ENCODE results near the gene LUC7L. TPM values are rescaled to one million over a fixed set of nuclear protein-coding genes. Genes with fewer than 3 reads are reported as not detected.

Gene LUC7L
- total and polyA plus RNA-seq, 2 of the 8 experiments (the other 6 are each of a cell fraction or from before 2014, with no cell fraction given) = 49.7 to 129 TPM

DNA sequence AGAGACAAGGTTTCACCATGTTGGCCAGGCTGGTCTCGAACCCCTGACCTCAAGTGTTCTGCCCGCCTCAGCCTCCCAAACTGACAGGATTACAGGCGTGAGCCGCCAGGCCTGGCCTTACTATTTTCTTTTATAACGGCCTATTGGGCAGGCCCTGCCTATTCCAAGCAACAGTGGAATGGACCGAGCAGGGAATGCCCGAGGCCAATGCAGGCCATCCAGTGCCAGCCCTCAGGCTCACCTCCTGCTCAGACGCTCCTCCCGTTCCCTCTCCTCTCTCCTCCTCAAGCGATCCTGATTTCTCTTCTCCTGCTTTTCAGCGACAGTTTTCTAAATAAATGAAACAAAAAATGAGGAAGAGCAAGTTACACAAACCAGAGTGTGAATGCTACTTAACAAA, 36.6 kb downstream of the LUC7L start:
- H3K4me2 ChIP-seq (ENCODE audit: insufficient read depth in 1 of 2, low read depth in 2 of 2, low read length in 2 of 2) = no peak overlapping the region
- no peak overlapping the region for H3K4me3 ChIP-seq (ENCODE audit: extremely low read depth in 1 of 4, insufficient read depth in 2 of 4, low read depth in 3 of 4, low read length in 4 of 4)
- FAIRE-seq (no peak), DNase-seq (ENCODE audit: low read depth in 1 of 2, low spot score in 2 of 2) (no peak)
- H3K23me2 ChIP-seq (ENCODE audit: low read depth, low read length) = no peaks in the 10 kb centered on the region
- H2BK120ac ChIP-seq (replicated peaks; ENCODE audit: low read depth, low read length) = no peak overlapping the region
- H3K23ac ChIP-seq (ENCODE audit: insufficient read length) = no peak overlapping the region
- no peak overlapping the region for H4K91ac ChIP-seq (replicated peaks; ENCODE audit: insufficient read length, low read length)
- H3K56ac ChIP-seq (replicated peaks; ENCODE audit: insufficient read length, low read depth, low read length) = no peak overlapping the region
- no peak overlapping the region for H2BK5ac ChIP-seq (ENCODE audit: low read depth, low read length)
- no peaks in the 10 kb centered on the region for H3K9me3 ChIP-seq (ENCODE audit: insufficient read depth in 2 of 2, low read depth in 1 of 2, low read length in 1 of 2)
- H3K9ac ChIP-seq (replicated peaks in 1 of 4; ENCODE audit: extremely low read depth in 1 of 4, low read depth in 3 of 4, low read length in 3 of 4) = no peak overlapping the region
- ChIA-PET CTCF (ENCODE audit: partially characterized antibody) (interaction anchor here (0.6 to 1.6 kb wide), 6 partner anchors 11 to 140 kb away, joined by 3 to 6 read pairs (median 4); no protein-coding TSS in a partner anchor), POLR2A (ENCODE audit: partially characterized antibody) (interaction anchor here (0.6 to 34.3 kb wide), 4 partner anchors 9 to 1261 kb away, joined by 3 to 348 read pairs (median 5); partner anchors contain the start of gene LUC7L)
- peaks cover 39 to 93% (median 68%) of the 10 kb centered on the region in 4 experiments; a peak in 7 of 8 replicates for H3K36me3 ChIP-seq (ENCODE audit: control insufficient read depth in 2 of 4, insufficient read depth in 4 of 4, low read length in 3 of 4)
- no peak overlapping the region for H2BK15ac ChIP-seq (ENCODE audit: low read length)
- no peak overlapping the region for H3K14ac ChIP-seq (ENCODE audit: insufficient read length)
- H3K4ac ChIP-seq (replicated peaks; ENCODE audit: insufficient read length, low read depth, low read length) = no peak overlapping the region
- H2BK12ac ChIP-seq (ENCODE audit: low read depth, low read length) = no peak overlapping the region
- H2AK5ac ChIP-seq (ENCODE audit: low read depth, low read length) = no peak overlapping the region
- peaks cover 2 to 19% of the 10 kb centered on the region in 2 experiments for H4K20me1 ChIP-seq (replicated peaks in 1 of 2; ENCODE audit: control insufficient read depth in 1 of 2, insufficient read depth in 2 of 2, low read length in 2 of 2)
- no peak overlapping the region; the same call in 1 of the 2 replicates for H4K8ac ChIP-seq (ENCODE audit: extremely low read depth, insufficient read depth, low read length)
- 97% methylated on average over 11 of the region's 11 CpGs; no CpG with 5 or more reads in 1 of the 2 experiments for WGBS, 2 experiments (ENCODE audit: extremely low coverage in 1 of 2, insufficient coverage in 1 of 2, insufficient read length in 1 of 2, insufficient replicate concordance in 2 of 2, low coverage in 1 of 2, low lambda C conversion rate in 2 of 2, missing lambda C conversion rate in 1 of 2)
- H4K5ac ChIP-seq (ENCODE audit: insufficient read length, low read depth, low read length) = no peak overlapping the region
- no peak overlapping the region for H3K18ac ChIP-seq (ENCODE audit: extremely low read depth, low read length)
- H2BK20ac ChIP-seq (ENCODE audit: low read length) = no peak overlapping the region
- no peak overlapping the region for H3K27ac ChIP-seq (ENCODE audit: low read depth, low read length)
- no peaks in the 10 kb centered on the region for H3K4me1 ChIP-seq (replicated peaks in 1 of 4; ENCODE audit: control insufficient read depth in 3 of 4, insufficient read depth in 4 of 4, low read length in 3 of 4)
- H2AFZ ChIP-seq (ENCODE audit: low read length) = no peak overlapping the region
- no peaks in the 10 kb centered on the region; a peak in 1 of 4 replicates for H3K79me2 ChIP-seq (ENCODE audit: control insufficient read depth in 1 of 2, insufficient read depth in 2 of 2, low read length in 2 of 2)
- no peaks in the 10 kb centered on the region for H3K27me3 ChIP-seq (replicated peaks in 1 of 4; ENCODE audit: control insufficient read depth in 3 of 4, extremely low read depth in 1 of 4, insufficient read depth in 3 of 4, low read length in 3 of 4)
- peaks cover 3% of the 10 kb centered on the region; the same call in 1 of the 2 replicates for H3K79me1 ChIP-seq (ENCODE audit: low read depth, low read length)
- TF ChIP-seq RXRA (IDR thresholded peaks at IDR 0.05; ENCODE audit: insufficient read depth, low read depth, low read length) (no peak), BACH1 (IDR thresholded peaks at IDR 0.05; ENCODE audit: low read length) (no peak), KDM1A (IDR thresholded peaks at IDR 0.05; ENCODE audit: borderline replicate concordance, low read length) (no peak), ATF2 (IDR thresholded peaks at IDR 0.05; ENCODE audit: low read length) (no peak), CTCF (IDR thresholded peaks at IDR 0.05; ENCODE audit: control extremely low read depth in 1 of 3, insufficient read depth in 1 of 3, low read depth in 1 of 3, low read length in 3 of 3) (no peak), ATF3 (IDR thresholded peaks at IDR 0.05; ENCODE audit: insufficient read depth, low read depth, low read length) (no peak), RAD21 (IDR thresholded peaks at IDR 0.05 in 1 of 2, conservative IDR thresholded peaks at IDR 0.05 in 1 of 2; ENCODE audit: low read depth in 2 of 2, low read length in 2 of 2) (no peak), TAF1 (IDR thresholded peaks at IDR 0.05; ENCODE audit: low read depth, low read length) (no peak)
